Caco-2 (cell line): ENCODE results near the gene EPHB1. TPM values are rescaled to one million over a fixed set of nuclear protein-coding genes. Genes with fewer than 3 reads are reported as not detected.

ENCODE experiments used
- BruUV-seq: library from RNA; stranded (reverse); fragments of 400-500 nt; replicated peaks from 2 replicates; lab custom pipeline; 2021; lab: Mats Ljungman, UMichigan
- CTCF ChIA-PET: fragments of 300-600 bp; sonication (Branson Sonifier 250); formaldehyde crosslinking; loops from one replicate; lab custom pipeline; 2022; ENCODE audit warnings: antibody characterized with exemption; lab: Charles Lee
- POLR2A ChIA-PET: fragments of 300-600 bp; sonication (Branson Sonifier 250); formaldehyde crosslinking; loops from one replicate; lab custom pipeline; 2022; ENCODE audit warnings: antibody characterized with exemption; lab: Charles Lee
- DNase-seq, 2 experiments: peaks; one replicate each; pipeline versions ENCODE4 v3.0.0 to v3.0.0-alpha.2; 2020 to 2022
- H3K27me3 ChIP-seq: replicated peaks from 2 replicates; pipeline ENCODE4 v1.6.0; 2011; ENCODE audit warnings: low read length; ENCODE audit not compliant: control insufficient read depth, insufficient read depth
- H3K36me3 ChIP-seq: 2 replicates; pipeline ENCODE4 v1.5.1; 2011; ENCODE audit warnings: low read length; ENCODE audit not compliant: control insufficient read depth, insufficient read depth
- H3K4me1 ChIP-seq: fragments of 250-450 bp; sonication (Bioruptor Pico); 2 replicates; pipeline ENCODE4 v1.5.1; 2020; ENCODE audit warnings: mild to moderate bottlenecking
- H3K4me3 ChIP-seq: 2 replicates; pipeline ENCODE4 v1.5.1; 2011; ENCODE audit warnings: low read depth, mild to moderate bottlenecking, control low read depth, low read length
- H3K9me3 ChIP-seq: fragments of 250-450 bp; sonication (Bioruptor Pico); 2 replicates; pipeline ENCODE4 v1.5.1; 2020; ENCODE audit warnings: mild to moderate bottlenecking, moderate library complexity
- H3K27ac Mint-ChIP-seq: one replicate; pipeline ENCODE4 v1.8.0; 2022; ENCODE audit warnings: mixed read lengths; ENCODE audit not compliant: unreplicated experiment
- H3K27me3 Mint-ChIP-seq: one replicate; pipeline ENCODE4 v1.8.0; 2022; ENCODE audit warnings: mixed read lengths; ENCODE audit not compliant: insufficient read depth, unreplicated experiment
- H3K36me3 Mint-ChIP-seq: one replicate; pipeline ENCODE4 v1.8.0; 2022; ENCODE audit warnings: mild to moderate bottlenecking, mixed read lengths; ENCODE audit not compliant: insufficient read depth, unreplicated experiment
- H3K4me1 Mint-ChIP-seq: one replicate; pipeline ENCODE4 v1.8.0; 2022; ENCODE audit warnings: low read depth, mixed read lengths; ENCODE audit not compliant: unreplicated experiment
- H3K4me3 Mint-ChIP-seq: one replicate; pipeline ENCODE4 v1.8.0; 2022; ENCODE audit warnings: mild to moderate bottlenecking, moderate library complexity, mixed read lengths; ENCODE audit not compliant: unreplicated experiment
- H3K9me3 Mint-ChIP-seq: one replicate; pipeline ENCODE4 v1.8.0; 2022; ENCODE audit warnings: mixed read lengths; ENCODE audit not compliant: unreplicated experiment
- intact Hi-C: fragments of 100-400 bp; cut with micrococcal nuclease; formaldehyde crosslinking; loops from one replicate; pipeline ENCODE4 v1.10.0; 2022; ENCODE audit not compliant: unreplicated experiment
- total RNA-seq: library from RNA; stranded (reverse); gene quantifications from 2 replicates; pipeline ENCODE4 v1.2.3, GENCODE V29; 2022
- TF ChIP-seq, protein P1 (sequence below), 2 experiments: fragments of 200-600 bp in 1 of 2; IDR thresholded peaks; 1 replicate in 1 of 2; 2 replicates in 1 of 2; pipeline versions ENCODE4 v1.5.1 to v1.8.0; 2011 to 2022; ENCODE audit warnings: antibody characterized with exemption in 1 of 2, control low read depth in 1 of 2, inconsistent platforms in 1 of 2, low read depth in 1 of 2, low read length in 1 of 2, mild to moderate bottlenecking in 1 of 2, moderate library complexity in 1 of 2; ENCODE audit not compliant: insufficient read depth in 1 of 2, severe bottlenecking in 1 of 2, unreplicated experiment in 1 of 2

Gene EPHB1
- total RNA-seq, 1 experiment from 2014 or later = 2.3 TPM

DNA sequence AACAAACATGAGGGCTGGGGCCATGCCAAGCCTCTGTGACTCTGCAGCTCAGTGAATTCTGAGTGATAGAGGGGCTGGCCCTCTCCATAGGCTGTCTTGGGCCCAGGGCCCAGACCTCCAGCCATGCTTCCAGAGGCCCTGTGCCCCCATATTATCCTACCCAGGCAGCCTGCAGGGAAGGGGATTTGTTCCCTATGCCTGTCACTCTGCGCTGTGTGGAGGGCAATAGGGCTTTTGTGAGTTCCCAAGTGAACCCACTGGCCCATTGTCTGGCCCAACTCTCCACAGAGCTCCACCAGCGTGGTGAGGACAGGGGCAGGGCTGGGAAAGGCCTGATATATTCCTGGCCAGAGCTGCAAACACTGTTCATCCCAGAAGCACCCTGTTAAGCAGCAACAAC is 113.2 kb downstream of the EPHB1 start:
- TF ChIP-seq, protein P1, sequence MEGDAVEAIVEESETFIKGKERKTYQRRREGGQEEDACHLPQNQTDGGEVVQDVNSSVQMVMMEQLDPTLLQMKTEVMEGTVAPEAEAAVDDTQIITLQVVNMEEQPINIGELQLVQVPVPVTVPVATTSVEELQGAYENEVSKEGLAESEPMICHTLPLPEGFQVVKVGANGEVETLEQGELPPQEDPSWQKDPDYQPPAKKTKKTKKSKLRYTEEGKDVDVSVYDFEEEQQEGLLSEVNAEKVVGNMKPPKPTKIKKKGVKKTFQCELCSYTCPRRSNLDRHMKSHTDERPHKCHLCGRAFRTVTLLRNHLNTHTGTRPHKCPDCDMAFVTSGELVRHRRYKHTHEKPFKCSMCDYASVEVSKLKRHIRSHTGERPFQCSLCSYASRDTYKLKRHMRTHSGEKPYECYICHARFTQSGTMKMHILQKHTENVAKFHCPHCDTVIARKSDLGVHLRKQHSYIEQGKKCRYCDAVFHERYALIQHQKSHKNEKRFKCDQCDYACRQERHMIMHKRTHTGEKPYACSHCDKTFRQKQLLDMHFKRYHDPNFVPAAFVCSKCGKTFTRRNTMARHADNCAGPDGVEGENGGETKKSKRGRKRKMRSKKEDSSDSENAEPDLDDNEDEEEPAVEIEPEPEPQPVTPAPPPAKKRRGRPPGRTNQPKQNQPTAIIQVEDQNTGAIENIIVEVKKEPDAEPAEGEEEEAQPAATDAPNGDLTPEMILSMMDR (IDR thresholded peaks at IDR 0.05; ENCODE audit: insufficient read depth in 1 of 2, low read depth in 1 of 2, low read length in 1 of 2, severe bottlenecking in 1 of 2, unreplicated experiment in 1 of 2) = no peak
- ChIA-PET CTCF (no interaction called here), POLR2A (no interaction called here)
- Mint-ChIP-seq H3K4me3 (no peak overlapping the region), H3K27me3 (peaks cover 5% of the 10 kb centered on the region), H3K27ac (no peak overlapping the region), H3K4me1 (no peaks in the 10 kb centered on the region), H3K9me3 (no peaks in the 10 kb centered on the region), H3K36me3 (no peaks in the 10 kb centered on the region)
- H3K27me3 ChIP-seq = no peaks in the 10 kb centered on the region
- H3K9me3 ChIP-seq = no peaks in the 10 kb centered on the region
- no peak for DNase-seq
- intact Hi-C loops = no loop called here
- no peaks in the 10 kb centered on the region for H3K36me3 ChIP-seq
- BruUV-seq = no TSS peak
- H3K4me3 ChIP-seq = no peak overlapping the region
- H3K4me1 ChIP-seq = no peaks in the 10 kb centered on the region

DNA sequence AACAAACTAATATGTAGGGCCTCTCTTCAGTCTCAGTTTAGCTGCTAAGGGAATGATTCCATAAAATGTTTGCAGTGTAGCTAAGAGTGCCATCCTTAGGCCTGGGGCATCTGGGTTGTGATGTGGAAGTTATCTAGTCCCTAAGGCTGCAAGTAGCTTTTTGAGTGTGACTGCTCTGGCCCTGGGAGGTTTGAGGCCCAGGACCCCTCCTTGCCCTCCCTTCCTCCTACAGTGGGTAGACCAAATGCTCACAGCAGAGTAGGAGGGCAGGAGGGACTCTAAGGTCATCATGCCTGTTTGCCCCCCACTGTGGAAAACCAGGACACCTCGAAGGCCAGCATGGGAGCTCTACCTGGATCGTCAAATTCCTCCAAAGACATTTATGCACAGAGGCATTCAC is 115.0 kb downstream of the EPHB1 start:
- no peaks in the 10 kb centered on the region for H3K27me3 ChIP-seq
- no TSS peak for BruUV-seq
- ChIA-PET CTCF (no interaction called here), POLR2A (no interaction called here)
- no peaks in the 10 kb centered on the region for H3K4me1 ChIP-seq
- H3K9me3 Mint-ChIP-seq = no peaks in the 10 kb centered on the region
- no peak for DNase-seq
- no peaks in the 10 kb centered on the region for H3K9me3 ChIP-seq
- TF ChIP-seq, protein P1 (IDR thresholded peaks at IDR 0.05; ENCODE audit: insufficient read depth in 1 of 2, low read depth in 1 of 2, low read length in 1 of 2, severe bottlenecking in 1 of 2, unreplicated experiment in 1 of 2) = no peak
- intact Hi-C loops = no loop called here
- peaks cover 3% of the 10 kb centered on the region for H3K27me3 Mint-ChIP-seq
- H3K4me1 Mint-ChIP-seq = no peaks in the 10 kb centered on the region
- H3K36me3 Mint-ChIP-seq = no peaks in the 10 kb centered on the region
- no peak overlapping the region for H3K27ac Mint-ChIP-seq
- H3K4me3 ChIP-seq = no peak overlapping the region
- H3K36me3 ChIP-seq = no peaks in the 10 kb centered on the region
- H3K4me3 Mint-ChIP-seq = no peak overlapping the region

DNA sequence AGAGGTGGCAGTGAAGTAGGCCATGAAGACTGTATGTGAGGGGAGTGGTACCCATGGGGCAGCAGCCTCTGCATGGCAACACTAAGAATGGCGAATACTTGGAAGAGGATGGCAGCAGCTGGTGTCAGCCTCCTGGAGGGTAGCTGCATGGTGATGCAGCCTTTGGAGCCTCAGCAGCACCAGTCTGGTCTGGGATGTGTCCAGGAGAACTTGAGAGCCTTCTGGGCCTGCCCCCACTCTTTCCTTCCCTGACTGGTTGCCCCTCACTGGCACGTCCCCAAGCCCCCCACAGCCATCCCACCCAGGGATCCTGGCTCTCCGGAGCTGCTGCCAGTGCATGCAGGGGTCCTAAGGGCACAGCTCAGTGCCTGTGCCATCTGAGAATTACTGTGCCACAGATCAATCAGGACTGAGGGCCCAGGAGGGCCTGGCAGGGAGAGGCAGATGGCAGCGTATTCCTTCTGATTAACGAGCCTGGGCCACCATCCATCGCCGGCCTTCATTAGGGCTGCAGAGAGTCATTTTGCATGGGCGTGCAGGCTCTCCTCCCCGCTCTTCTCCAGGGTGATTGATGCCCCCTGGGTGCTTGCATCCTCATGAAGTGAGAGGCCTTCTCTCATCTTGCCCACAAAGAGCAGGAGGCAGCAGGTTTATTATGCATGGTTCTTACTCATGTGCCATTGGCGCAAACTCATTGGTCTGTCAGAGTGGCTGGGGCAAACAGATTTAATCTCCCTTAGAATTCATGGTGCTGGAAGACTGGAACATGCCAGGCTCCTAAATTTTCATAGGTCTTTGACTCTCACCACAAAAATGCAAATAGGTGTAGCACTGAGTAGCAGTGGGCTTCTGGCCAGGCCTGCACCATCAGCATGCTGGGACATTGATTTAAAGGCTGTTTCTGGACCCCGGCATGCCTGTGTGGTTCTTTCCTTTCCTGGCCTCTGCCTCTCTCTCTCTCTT is 116.8 kb downstream of the EPHB1 start:
- TF ChIP-seq, protein P1 (IDR thresholded peaks at IDR 0.05; ENCODE audit: insufficient read depth in 1 of 2, low read depth in 1 of 2, low read length in 1 of 2, severe bottlenecking in 1 of 2, unreplicated experiment in 1 of 2) = no peak
- Histone ChIP-seq H3K36me3 (no peaks in the 10 kb centered on the region), H3K27me3 (no peaks in the 10 kb centered on the region), H3K4me1 (no peaks in the 10 kb centered on the region), H3K4me3 (no peak overlapping the region), H3K9me3 (no peaks in the 10 kb centered on the region)
- ChIA-PET POLR2A (no interaction called here), CTCF (no interaction called here)
- H3K4me3 Mint-ChIP-seq = no peak overlapping the region
- DNase-seq = no peak
- no peaks in the 10 kb centered on the region for H3K4me1 Mint-ChIP-seq
- no peak overlapping the region for H3K27ac Mint-ChIP-seq
- no peaks in the 10 kb centered on the region for H3K36me3 Mint-ChIP-seq
- intact Hi-C loops = no loop called here
- no peaks in the 10 kb centered on the region for H3K9me3 Mint-ChIP-seq
- peaks cover 3% of the 10 kb centered on the region for H3K27me3 Mint-ChIP-seq
- no TSS peak for BruUV-seq
